Hippocampal formation (tissue), 2 donors: Measurements from ENCODE around the gene AQP6.

Experiments used
- DNase-seq, 2 donors: peaks; one replicate each; lab custom pipeline; 2025; lab: John Stamatoyannopoulos, UW

AQP6 gene

GRCh38 chr12:49955899-49956662, 16.7 kb upstream of the AQP6 start:
- DNase-seq: no peak

DNA sequence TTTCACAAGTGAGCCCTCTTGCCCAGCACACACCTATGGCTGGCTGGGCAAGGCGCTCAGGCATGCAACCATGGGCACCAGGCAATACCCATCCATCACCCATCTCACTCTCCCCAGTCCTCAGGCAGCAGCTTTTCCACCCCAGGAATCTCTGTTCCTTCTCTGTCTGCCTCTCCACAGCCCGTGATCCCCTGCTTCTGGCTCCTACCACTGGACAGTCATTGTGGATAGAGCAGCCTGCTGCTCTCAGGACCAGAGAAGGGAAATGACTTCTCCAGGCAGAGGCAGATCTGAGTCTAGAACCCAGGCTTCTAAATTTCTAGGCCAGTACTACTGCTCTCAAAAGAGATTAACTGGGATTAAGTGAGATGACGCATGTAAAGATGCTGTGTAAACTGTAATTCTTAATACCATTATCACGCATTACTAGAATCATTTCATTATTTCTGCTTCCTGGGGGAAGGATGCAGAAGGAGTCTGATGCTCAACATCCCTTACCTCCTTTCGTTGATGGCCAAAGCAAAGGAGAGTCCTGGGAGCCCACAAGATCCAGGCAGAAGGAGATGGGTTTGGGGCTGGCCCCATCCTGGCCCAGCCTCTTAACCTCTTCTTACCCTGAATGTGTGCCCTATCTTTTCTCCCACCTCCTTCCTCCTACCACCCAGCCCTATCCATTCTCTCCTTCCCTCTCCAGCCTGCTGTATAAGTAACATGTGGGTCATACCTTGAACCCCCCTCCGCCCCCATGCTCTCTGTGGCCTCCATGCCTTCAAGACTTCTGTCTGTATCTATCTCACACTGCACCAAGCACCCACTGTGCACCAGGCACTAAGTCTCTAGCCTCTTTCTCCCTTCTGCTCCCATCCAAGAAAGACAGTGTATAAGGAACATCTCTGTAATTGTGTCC, 15.8 kb upstream of the AQP6 start:
- no peak for DNase-seq

GRCh38 chr12:49957570-49957967, 15.2 kb upstream of the AQP6 start:
- no peak for DNase-seq

DNA sequence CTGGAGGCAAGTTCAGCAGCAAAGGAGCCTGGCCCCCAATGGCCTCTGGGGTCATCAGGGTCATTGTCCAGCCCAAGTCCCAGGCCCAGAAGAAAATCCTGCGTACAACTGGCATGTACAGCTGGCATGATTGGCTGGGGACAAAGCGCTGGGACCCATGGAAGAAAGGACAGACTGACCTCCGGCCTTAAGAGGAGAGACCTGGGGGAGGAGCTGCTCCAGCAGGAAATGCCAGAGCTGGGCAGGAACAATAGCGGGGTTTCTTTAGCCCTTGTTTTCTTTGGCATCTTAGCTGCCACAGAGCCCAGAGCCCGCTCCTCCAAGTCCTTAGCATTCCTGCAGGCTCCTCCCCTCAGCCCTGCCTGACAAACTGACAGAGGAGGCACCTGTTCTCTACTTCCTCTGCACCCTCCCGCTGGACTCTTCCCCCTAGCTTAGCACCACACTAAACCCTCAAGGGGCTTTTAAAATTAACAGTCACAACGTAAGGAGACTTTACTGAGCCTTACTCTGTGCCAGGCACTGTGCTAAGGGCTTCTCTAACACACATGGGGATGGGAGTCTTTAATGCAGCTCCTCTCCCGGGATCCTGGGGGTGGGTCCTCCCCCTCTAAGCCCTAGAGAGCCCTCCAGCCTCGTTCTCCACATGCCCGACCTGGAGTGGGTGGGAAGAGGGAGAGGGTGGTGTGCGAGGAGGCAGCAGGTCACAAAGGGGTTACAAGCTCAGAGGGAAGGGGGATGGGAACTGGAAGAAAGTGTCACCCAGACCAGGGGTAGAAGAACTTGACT, 12.9 kb upstream of the AQP6 start:
- no peak for DNase-seq

GRCh38 chr12:49960474-49961110, 12.2 kb upstream of the AQP6 start:
- DNase-seq: no peak

DNA sequence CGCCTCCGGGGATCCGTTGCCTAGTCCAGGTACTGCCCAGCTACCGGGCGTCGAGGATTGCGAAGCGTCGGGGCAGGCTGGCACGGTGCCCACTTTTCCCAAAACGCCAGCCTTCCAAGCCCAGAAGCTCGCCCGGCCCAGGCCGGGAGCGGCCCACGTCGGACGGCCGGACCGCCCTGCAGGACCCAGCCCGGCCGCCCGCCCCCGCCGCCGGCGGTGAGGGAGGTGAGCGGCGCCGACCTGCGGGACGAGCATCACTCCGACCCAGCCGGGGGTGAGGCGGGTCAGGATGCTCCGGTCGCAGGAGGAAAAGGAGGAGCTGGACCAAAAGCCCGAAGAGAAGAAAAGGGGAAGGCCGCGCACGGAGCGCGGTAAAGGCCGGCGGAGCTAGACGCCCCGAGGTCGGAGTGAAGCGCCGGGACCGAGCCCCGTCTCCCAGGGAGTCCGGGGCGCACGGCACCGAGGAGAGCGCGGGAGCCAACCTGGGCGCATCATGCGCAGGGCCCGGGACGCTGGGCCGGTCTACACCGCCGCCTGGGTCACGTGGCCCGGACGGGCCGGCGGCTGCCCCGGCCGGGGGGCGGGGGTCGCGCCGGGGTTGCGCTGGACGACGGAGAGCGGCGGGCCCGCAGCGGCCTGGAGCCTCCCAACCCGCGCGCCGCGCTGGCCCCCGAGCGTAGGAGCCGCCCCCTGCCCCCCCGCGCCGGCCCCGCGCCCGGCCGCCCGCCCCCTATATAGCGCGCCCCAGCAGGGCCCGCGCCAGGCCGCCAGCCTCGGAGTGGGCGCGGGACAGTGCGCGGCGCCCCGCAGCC, 11.4 kb upstream of the AQP6 start, which contains the start of gene AQP5:
AQP5 (plus strand) TSS at position 762 of the 812 bp plus-strand sequence. CDS start 146 bp downstream, outside the sequence.
- no peak for DNase-seq

- DNase-seq: no peak
Measured at GRCh38 chr12:49961993-49962764, 10.6 kb upstream of the AQP6 start.

DNA sequence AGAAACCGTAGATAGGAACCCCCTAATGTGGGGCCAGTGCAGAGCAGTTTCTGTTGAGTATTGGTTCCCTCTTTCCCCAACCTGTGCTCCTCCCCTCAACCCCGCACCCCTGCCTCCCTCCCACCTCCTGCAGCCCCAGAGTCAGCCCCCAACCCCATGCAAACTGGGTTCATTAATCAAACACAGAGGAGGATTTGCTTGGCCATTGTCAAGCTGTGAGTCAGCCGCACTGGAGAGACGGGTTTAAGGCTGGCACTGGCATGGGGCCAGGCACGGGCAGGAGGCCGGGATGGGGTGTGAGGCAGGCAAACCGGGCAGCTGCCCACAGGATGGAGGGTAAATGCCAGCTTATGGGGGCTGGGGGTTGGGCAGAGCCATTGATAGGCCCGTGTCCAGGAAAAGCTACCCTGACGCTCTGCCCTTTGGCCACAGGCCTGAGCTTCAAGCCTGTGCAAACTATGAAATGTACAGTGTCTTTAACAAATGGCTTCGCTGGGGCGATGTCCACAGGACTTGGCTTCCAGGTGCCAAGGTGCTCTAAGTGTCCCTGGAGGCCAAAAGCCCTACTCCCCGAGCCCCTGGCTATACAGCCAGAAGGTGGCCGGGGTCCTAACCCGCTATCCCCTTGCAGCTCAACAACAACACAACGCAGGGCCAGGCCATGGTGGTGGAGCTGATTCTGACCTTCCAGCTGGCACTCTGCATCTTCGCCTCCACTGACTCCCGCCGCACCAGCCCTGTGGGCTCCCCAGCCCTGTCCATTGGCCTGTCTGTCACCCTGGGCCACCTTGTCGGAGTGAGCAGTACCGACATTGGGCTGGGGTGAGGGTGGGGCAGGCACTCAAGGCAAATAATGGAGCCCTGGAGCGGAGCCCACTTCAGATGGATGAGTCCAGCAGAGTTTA, 9.6 kb upstream of the AQP6 start:
- DNase-seq: peak in 1 of 2 donors; percentile 13

- no peak for DNase-seq
Measured at GRCh38 chr12:49963976-49964815, 8.6 kb upstream of the AQP6 start.

DNA sequence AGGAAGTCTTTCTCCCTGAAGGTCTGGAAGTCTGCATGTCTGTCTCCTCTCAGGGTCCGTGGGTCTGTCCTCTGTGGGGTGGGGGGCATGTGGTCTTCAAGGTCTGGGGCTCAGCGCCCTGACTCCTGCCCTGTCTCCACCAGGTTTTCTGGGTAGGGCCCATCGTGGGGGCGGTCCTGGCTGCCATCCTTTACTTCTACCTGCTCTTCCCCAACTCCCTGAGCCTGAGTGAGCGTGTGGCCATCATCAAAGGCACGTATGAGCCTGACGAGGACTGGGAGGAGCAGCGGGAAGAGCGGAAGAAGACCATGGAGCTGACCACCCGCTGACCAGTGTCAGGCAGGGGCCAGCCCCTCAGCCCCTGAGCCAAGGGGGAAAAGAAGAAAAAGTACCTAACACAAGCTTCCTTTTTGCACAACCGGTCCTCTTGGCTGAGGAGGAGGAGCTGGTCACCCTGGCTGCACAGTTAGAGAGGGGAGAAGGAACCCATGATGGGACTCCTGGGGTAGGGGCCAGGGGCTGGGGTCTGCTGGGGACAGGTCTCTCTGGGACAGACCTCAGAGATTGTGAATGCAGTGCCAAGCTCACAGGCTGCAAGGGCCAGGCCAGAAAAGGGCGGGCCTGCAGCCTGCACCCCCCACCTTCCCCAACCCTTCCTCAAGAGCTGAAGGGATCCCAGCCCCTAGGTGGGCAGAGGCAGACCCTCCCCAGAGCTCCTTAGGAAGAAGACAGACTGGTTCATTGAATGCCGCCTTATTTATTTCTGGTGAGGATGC, 7.7 kb upstream of the AQP6 start:
- no peak for DNase-seq

DNA sequence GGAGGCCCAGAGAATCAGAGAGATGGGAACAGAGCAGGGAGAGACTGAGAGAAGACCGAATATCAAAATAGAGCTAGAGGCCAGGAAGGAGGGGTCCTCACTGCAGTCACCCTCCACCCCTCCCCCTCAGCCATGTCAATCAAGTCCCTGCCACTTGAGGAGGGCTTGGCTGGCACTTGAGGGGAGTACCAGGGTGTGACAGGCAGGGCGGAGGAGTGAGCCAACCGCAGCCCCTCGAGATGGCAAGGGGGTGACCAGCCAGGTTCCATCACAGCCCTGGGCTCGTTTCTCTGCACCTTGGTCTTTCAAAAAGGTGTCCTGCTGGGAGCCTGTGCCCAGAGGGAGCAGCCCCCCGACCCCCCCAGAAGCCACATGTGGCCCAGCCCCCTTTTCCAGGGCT, 6.9 kb upstream of the AQP6 start:
- DNase-seq: no peak

- DNase-seq: no peak
Measured at GRCh38 chr12:49966511-49967041, 6.2 kb upstream of the AQP6 start.

GRCh38 chr12:49967042-49967776, 5.5 kb upstream of the AQP6 start:
- peak; percentile 71 to 90 for DNase-seq

- DNase-seq: no peak
Measured at GRCh38 chr12:49967777-49968250, 4.9 kb upstream of the AQP6 start.

GRCh38 chr12:49968471-49968870, 4.3 kb upstream of the AQP6 start:
- DNase-seq: no peak

DNA sequence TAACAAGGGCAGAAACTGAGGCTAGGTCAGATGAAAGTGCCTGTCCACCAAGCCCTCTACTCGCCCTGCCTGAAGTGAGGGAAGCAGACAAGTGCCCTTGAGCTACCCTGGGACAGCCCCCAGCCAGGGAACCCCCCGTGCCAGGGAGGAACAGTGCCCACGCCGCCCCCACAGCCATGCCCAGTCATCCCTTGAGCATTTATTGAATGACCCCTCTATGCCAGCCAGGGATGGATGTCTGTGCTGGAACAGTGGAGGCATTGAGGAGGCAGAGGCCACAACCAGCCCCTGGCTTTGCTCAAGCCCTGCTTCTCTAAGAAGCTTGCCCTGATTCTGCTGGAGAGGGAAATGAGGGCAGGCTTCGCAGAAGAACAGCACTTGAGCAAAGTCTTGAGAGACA, 3.7 kb upstream of the AQP6 start:
- peak; percentile 33 to 34 for DNase-seq
